ENCODE data around the gene CBLB.

CBLB gene

DNA sequence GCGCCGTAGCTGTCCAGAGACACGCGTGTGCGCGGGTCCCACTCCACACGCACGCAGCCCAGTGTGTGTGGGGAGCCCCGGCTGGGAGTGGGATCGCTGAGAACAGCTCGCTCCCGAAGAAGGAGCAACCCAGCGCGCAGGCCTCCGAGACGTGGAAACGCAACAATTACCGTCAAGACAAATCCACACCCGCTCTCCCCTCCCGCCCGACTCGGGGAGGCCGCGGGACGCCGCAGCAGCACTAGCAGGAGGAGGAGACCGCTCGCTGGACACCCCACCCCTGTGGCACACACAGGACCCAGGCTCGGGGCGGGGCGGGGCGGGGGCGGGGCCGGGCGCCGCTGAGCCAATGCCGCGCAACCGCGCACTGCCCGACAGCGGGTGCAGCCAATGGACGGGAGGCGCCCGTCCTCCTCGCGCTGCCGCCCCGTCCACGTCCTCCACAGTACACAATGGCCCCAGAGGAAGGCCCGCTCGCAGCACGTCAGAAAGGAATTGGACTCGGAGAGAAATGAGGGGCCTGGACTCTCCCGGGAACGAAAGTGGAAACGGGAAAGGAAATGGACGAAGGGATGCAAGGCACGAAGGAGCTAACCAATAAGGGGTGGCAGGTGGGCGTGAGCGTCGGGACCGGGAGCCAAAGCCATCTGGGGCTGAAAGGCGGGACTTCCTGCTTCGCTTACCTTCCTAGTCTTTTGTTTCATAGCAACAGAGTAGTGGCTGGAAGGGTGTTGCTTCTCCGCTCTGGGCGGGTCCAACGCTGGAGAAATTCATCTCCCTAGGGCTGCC lies at the start of gene CBLB:
Gene CBLB, minus strand, starts transcription at position 271 of the 789 bp plus-strand sequence. CDS start 1,435 bp downstream, outside the sequence.
- peak; percentile 64 for DNase-seq (ENCODE audit: low read depth)

- DNase-seq (ENCODE audit: low read depth): no peak
Observed at GRCh38 chr3:105916767-105917166, 48.0 kb upstream of the CBLB start.

- no peak for DNase-seq (ENCODE audit: low read depth)
Observed at GRCh38 chr3:105915524-105915923, 46.7 kb upstream of the CBLB start.

DNA sequence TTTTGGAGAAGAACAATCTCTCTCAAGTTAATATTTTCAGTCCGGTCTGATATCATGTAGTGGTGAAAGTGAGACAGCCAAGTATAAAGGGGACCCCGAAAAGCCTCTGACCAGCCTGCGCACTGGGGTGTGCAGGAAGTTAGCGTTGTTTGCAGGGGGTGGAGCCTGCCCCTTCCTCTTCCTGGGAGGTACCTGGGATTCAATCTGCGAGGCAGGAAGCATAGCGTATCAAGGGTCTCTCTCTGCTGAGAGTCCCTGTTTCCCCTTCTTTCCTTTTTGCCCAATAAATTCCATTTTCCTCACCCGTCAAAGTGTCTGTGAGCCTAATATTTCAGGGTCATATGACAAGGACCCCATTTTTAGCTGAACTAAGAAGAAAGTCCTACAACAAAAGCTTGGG lies 44.8 kb upstream of the CBLB start:
- DNase-seq (ENCODE audit: low read depth): no peak

DNA sequence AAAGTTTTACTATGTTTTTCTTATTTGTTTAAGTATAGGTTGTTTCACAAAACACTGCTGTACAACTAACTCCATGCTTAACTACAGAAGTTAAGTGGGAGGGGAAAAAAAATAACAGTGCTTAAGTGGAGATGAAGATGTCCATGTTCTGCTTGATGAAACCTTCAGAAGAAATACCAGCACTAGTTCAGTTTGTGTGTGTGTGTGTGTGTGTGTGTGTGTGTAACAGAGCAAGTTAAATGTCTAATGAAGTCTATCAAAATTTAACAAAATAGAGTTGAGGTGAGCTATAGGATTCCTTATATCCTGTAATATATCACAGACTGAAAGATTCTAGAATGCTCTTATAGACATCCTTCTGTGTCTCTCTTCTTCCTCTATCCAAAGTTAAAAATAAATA lies 44.1 kb upstream of the CBLB start:
- no peak for DNase-seq (ENCODE audit: low read depth)

DNA sequence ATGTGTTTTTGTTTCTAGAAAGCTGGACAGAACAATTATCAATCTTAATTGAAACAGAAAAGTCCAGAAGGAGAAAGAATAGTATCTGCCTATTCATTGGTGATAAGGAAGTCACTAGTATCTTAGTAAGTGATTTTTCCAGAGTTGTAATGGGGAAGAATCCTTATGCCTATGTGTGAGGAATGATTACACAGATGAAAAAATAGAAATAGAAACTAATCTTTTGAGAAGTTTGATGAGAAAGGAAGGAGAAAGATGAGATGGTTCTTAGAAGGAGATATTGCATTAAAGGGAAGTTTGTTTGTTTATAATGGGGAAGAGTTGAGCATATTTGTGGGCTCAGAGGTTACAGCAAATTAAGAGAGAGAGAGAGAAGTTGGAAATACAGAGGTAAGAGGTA lies 42.7 kb upstream of the CBLB start:
- no peak for DNase-seq (ENCODE audit: low read depth)

GRCh38 chr3:105907777-105908176 lies 39.0 kb upstream of the CBLB start:
- DNase-seq (ENCODE audit: low read depth): no peak

- DNase-seq (ENCODE audit: low read depth): no peak
Observed at GRCh38 chr3:105906836-105907235, 38.0 kb upstream of the CBLB start.

GRCh38 chr3:105906345-105906744 lies 37.5 kb upstream of the CBLB start:
- no peak for DNase-seq (ENCODE audit: low read depth)

DNA sequence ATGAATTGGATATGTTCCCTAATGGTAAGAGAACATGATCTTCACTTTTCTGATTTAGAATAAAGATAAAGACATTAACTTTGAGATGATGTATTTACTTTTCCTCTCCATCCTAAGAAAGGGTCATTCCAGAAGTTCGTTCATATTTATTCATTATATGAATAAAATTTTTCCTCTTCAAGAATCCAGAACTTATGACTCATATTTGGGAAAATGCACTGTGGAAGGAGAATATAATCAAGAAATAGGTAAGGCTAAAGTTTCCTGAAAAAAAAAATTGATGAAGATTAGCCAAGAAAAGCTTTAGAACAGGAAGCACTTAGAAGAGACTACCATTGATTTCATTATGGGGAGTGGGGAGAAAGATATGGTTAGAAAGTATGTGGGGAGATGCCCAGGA lies 36.5 kb upstream of the CBLB start:
- DNase-seq (ENCODE audit: low read depth): no peak

GRCh38 chr3:105904678-105905284 lies 36.0 kb upstream of the CBLB start:
- no peak for DNase-seq (ENCODE audit: low read depth)

DNA sequence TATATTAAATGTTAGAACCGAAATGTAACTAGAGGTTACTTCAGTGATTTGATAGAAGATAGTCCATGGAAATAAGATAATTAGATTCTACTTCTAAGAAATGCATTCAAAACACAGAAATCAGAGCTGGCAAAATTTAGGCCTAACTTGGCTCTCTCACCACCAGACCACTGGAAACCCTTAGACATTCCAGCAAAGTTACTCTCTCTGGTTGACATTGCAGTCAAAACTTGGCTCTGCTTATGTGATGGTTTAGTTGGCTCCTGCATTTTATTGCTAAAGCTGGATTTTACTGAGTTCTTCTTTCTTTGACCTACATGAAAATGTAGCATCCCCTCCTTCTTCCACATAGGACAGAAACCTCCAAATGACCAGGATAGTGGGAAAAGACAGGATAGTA lies 35.4 kb upstream of the CBLB start:
- no peak for DNase-seq (ENCODE audit: low read depth)

- no peak for DNase-seq (ENCODE audit: low read depth)
Observed at GRCh38 chr3:105899516-105899915, 30.7 kb upstream of the CBLB start.

DNA sequence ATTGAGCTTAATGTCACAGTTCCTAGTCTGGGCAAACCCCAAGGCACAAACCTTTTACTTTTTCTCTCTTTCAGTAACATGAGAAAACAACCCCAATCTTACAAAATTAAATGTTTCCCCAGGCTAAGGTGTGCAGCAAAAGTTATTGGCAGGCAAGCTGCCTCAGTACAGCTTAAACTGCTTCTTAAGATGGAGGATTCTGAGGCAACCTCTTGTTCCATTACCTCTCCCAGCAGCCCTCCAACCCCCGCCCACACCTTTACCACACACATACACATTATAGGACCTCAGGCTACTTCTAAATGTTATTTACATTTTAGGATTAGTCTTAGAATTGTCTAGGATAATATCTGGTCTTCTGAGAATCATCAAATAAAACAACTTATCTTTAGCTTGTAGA lies 22.3 kb upstream of the CBLB start:
- no peak for DNase-seq (ENCODE audit: low read depth)

DNA sequence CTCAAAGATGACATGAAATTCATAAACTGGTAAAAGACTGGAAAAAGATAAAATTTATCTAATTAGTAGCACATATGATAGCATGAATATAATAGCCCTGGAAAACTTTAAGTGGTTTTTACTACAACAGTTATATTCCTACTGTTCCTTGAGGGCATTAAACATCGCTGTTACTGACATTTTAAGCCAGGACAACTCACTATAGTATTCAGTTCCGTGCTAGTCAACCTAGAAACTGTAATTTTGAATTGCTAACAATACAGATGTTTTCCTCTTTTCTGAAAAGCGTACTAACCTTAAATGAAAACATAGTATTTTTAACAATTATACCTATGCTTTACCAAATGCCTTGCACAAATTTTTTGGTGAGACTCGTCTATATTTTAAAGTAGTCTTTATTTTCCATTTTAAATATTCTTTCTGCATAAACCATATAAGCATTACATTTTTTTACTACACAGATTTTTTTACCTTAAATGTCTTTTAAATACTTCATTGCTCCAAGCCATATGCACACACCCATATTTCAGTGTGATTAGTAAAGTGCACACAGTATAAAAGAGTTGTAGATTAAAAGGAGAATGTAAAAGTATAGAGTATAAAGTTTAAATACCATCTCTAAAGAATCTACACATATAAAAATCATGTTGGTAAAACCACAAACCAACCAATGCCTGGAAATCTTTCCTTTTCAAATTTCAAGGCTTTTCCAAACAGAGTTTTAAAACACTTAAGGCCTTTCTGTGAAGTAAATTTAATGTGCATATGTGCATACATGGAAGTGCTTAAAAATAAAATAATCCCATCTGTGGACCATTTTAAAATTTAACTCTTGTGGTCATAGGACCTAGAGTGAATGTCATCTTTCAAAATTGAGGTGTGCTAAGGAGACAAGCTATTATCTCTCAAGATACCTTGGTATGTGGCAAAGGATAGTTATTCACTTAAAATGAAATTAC lies 20.1 kb upstream of the CBLB start:
- no peak for DNase-seq (ENCODE audit: low read depth)

GRCh38 chr3:105885256-105885655 lies 16.4 kb upstream of the CBLB start:
- no peak for DNase-seq (ENCODE audit: low read depth)

- DNase-seq (ENCODE audit: low read depth): no peak
Observed at GRCh38 chr3:105883798-105884377, 15.1 kb upstream of the CBLB start.

DNA sequence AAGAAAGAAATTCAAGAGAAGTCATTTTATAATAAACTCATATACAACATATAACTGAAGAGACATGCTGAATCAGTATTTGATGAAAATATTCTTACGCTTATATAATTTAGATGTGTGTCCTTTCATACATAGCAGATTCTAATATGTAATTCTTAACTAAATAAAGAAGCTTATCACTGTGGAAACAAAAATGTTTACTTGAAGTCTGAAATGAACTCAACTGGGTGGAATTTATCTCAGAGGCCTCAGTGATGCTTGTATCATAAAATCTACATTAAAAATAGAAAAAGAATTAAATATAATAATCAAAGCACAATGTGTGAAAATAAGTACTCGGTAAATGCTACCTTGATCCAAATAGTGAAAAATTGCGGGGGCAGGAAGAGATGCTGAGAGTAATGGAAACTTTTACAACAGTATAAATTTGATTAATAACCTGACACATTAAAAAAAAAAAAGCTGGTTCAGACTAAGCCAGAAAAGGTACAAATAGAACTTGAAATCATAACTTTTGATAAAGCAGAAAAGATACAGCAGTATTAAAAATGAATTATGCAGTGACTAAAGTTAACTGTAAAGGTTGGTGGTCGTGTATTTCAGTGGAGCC lies 12.0 kb upstream of the CBLB start:
- DNase-seq (ENCODE audit: low read depth): no peak

GRCh38 chr3:105878061-105878460 lies 9.2 kb upstream of the CBLB start:
- no peak for DNase-seq (ENCODE audit: low read depth)

DNA sequence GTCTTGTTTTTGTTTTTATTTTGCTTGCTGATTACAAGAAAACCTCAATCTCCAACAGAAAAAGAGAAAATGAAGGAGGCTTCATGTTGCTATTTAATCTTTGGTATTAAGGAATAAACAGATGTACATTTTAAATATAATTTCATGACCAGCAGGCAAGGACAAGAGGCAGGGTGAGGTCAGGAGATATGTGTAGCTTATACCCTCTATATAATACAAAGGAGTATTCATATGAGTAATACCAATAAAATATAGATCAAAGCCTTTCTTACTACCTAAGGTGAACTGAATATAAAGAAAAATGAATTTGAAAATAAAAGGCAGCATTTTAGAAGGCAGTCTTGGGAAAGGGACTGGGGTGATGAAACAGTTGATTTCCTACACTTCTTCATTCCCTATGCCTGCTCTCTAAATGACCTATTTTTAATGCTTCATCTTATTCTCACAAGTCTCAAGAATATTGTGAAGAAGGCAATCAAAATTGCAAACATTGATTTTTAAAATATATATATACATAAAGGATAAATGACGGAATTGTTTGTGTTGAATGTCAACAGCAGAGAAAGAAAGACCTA lies 8.6 kb upstream of the CBLB start:
- no peak for DNase-seq (ENCODE audit: low read depth)

DNA sequence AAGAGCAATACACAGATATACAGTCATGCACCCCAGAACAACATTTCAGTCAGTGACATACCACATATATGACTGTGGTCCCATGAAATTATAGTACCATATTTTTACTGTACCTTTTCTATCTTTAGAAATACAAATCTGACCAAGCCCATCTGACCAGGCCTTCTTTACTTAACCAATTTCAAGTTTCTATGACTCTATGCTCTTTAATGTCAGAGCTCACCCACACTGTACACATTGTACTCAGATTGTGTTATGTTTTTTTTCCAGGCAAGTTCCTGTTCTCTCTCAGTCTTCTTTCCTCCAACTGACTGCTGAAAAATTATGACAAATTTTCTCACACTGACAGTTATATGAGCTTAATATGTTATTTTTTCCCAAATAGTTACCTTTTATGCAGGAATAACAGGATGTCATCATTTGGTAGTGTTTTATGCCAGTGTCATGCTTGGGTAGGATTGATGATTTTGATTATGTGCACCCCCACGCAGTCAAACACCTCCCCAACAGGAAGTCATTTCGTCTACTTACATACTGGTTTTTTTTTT lies 8.0 kb upstream of the CBLB start:
- no peak for DNase-seq (ENCODE audit: low read depth)

Measured in stimulated activated CD8-positive, alpha-beta memory T cell treated with anti-CD3 and anti-CD28 coated beads, Interleukin-12 subunit alpha, Interleukin-12 subunit beta, amount 100 ng/mL, for 1 hour (primary cell).